ENCODE results near the gene ADARB2.

ADARB2 gene

GRCh38 chr10:1203704-1204103 is 533.6 kb downstream of the ADARB2 start:
- H3K9ac ChIP-seq (ENCODE audit: low read depth, low read length) = no peak overlapping the region
- no peaks in the 10 kb centered on the region for H3K36me3 ChIP-seq (ENCODE audit: control insufficient read depth, insufficient read depth, low read length)
- no peaks in the 10 kb centered on the region for H3K9me3 ChIP-seq (ENCODE audit: control insufficient read depth, insufficient read depth, low read length)
- peaks cover 3% of the 10 kb centered on the region for H3K4me1 ChIP-seq (ENCODE audit: control insufficient read depth, insufficient read depth, low read length)
- no peaks in the 10 kb centered on the region for H3K27me3 ChIP-seq (ENCODE audit: control insufficient read depth, insufficient read depth, low read length)
- no peak overlapping the region for H3K4me3 ChIP-seq (ENCODE audit: low read depth, low read length)

- H3K4me1 ChIP-seq (ENCODE audit: control insufficient read depth, insufficient read depth, low read length) = peaks cover 5% of the 10 kb centered on the region
- no peak overlapping the region for H3K4me3 ChIP-seq (ENCODE audit: low read depth, low read length)
- H3K9me3 ChIP-seq (ENCODE audit: control insufficient read depth, insufficient read depth, low read length) = no peaks in the 10 kb centered on the region
- no peaks in the 10 kb centered on the region for H3K27me3 ChIP-seq (ENCODE audit: control insufficient read depth, insufficient read depth, low read length)
- no peaks in the 10 kb centered on the region for H3K36me3 ChIP-seq (ENCODE audit: control insufficient read depth, insufficient read depth, low read length)
- no peak overlapping the region for H3K9ac ChIP-seq (ENCODE audit: low read depth, low read length)
These were observed 534.1 kb downstream of the ADARB2 start for GRCh38 chr10:1203216-1203615.

- Histone ChIP-seq H3K36me3 (ENCODE audit: control insufficient read depth, insufficient read depth, low read length) (no peaks in the 10 kb centered on the region), H3K4me1 (ENCODE audit: control insufficient read depth, insufficient read depth, low read length) (peaks cover 5% of the 10 kb centered on the region), H3K9ac (ENCODE audit: low read depth, low read length) (no peak overlapping the region), H3K4me3 (ENCODE audit: low read depth, low read length) (no peak overlapping the region), H3K9me3 (ENCODE audit: control insufficient read depth, insufficient read depth, low read length) (no peaks in the 10 kb centered on the region), H3K27me3 (ENCODE audit: control insufficient read depth, insufficient read depth, low read length) (no peaks in the 10 kb centered on the region)
These were observed 535.0 kb downstream of the ADARB2 start for GRCh38 chr10:1202343-1202742.

GRCh38 chr10:1200866-1201807 is 536.2 kb downstream of the ADARB2 start:
- H3K4me3 ChIP-seq (ENCODE audit: low read depth, low read length) = no peak overlapping the region
- H3K27me3 ChIP-seq (ENCODE audit: control insufficient read depth, insufficient read depth, low read length) = no peaks in the 10 kb centered on the region
- no peak overlapping the region for H3K9ac ChIP-seq (ENCODE audit: low read depth, low read length)
- no peaks in the 10 kb centered on the region for H3K36me3 ChIP-seq (ENCODE audit: control insufficient read depth, insufficient read depth, low read length)
- peaks cover 5% of the 10 kb centered on the region for H3K4me1 ChIP-seq (ENCODE audit: control insufficient read depth, insufficient read depth, low read length)
- H3K9me3 ChIP-seq (ENCODE audit: control insufficient read depth, insufficient read depth, low read length) = no peaks in the 10 kb centered on the region

GRCh38 chr10:1199897-1200721 is 537.2 kb downstream of the ADARB2 start:
- no peaks in the 10 kb centered on the region for H3K9me3 ChIP-seq (ENCODE audit: control insufficient read depth, insufficient read depth, low read length)
- no peak overlapping the region for H3K4me3 ChIP-seq (ENCODE audit: low read depth, low read length)
- no peaks in the 10 kb centered on the region for H3K27me3 ChIP-seq (ENCODE audit: control insufficient read depth, insufficient read depth, low read length)
- no peak overlapping the region for H3K9ac ChIP-seq (ENCODE audit: low read depth, low read length)
- H3K4me1 ChIP-seq (ENCODE audit: control insufficient read depth, insufficient read depth, low read length) = peaks cover 5% of the 10 kb centered on the region
- no peaks in the 10 kb centered on the region for H3K36me3 ChIP-seq (ENCODE audit: control insufficient read depth, insufficient read depth, low read length)

GRCh38 chr10:1199345-1199673 is 538.0 kb downstream of the ADARB2 start:
- no peaks in the 10 kb centered on the region for H3K27me3 ChIP-seq (ENCODE audit: control insufficient read depth, insufficient read depth, low read length)
- no peaks in the 10 kb centered on the region for H3K9me3 ChIP-seq (ENCODE audit: control insufficient read depth, insufficient read depth, low read length)
- H3K36me3 ChIP-seq (ENCODE audit: control insufficient read depth, insufficient read depth, low read length) = no peaks in the 10 kb centered on the region
- peaks cover 5% of the 10 kb centered on the region for H3K4me1 ChIP-seq (ENCODE audit: control insufficient read depth, insufficient read depth, low read length)
- no peak overlapping the region for H3K4me3 ChIP-seq (ENCODE audit: low read depth, low read length)
- no peak overlapping the region for H3K9ac ChIP-seq (ENCODE audit: low read depth, low read length)

- H3K36me3 ChIP-seq (ENCODE audit: control insufficient read depth, insufficient read depth, low read length) = no peaks in the 10 kb centered on the region
- no peaks in the 10 kb centered on the region for H3K9me3 ChIP-seq (ENCODE audit: control insufficient read depth, insufficient read depth, low read length)
- peaks cover 5% of the 10 kb centered on the region for H3K4me1 ChIP-seq (ENCODE audit: control insufficient read depth, insufficient read depth, low read length)
- H3K27me3 ChIP-seq (ENCODE audit: control insufficient read depth, insufficient read depth, low read length) = no peaks in the 10 kb centered on the region
- no peak overlapping the region for H3K9ac ChIP-seq (ENCODE audit: low read depth, low read length)
- H3K4me3 ChIP-seq (ENCODE audit: low read depth, low read length) = no peak overlapping the region
These were observed 538.6 kb downstream of the ADARB2 start for GRCh38 chr10:1198453-1199344.

- H3K9ac ChIP-seq (ENCODE audit: low read depth, low read length) = no peak overlapping the region
- peaks cover 5% of the 10 kb centered on the region for H3K4me1 ChIP-seq (ENCODE audit: control insufficient read depth, insufficient read depth, low read length)
- no peaks in the 10 kb centered on the region for H3K9me3 ChIP-seq (ENCODE audit: control insufficient read depth, insufficient read depth, low read length)
- no peak overlapping the region for H3K4me3 ChIP-seq (ENCODE audit: low read depth, low read length)
- H3K27me3 ChIP-seq (ENCODE audit: control insufficient read depth, insufficient read depth, low read length) = no peaks in the 10 kb centered on the region
- H3K36me3 ChIP-seq (ENCODE audit: control insufficient read depth, insufficient read depth, low read length) = no peaks in the 10 kb centered on the region
These were observed 539.9 kb downstream of the ADARB2 start for GRCh38 chr10:1197384-1197783.

GRCh38 chr10:1196656-1197055 is 540.7 kb downstream of the ADARB2 start:
- no peaks in the 10 kb centered on the region for H3K9me3 ChIP-seq (ENCODE audit: control insufficient read depth, insufficient read depth, low read length)
- no peak overlapping the region for H3K9ac ChIP-seq (ENCODE audit: low read depth, low read length)
- H3K36me3 ChIP-seq (ENCODE audit: control insufficient read depth, insufficient read depth, low read length) = no peaks in the 10 kb centered on the region
- no peaks in the 10 kb centered on the region for H3K27me3 ChIP-seq (ENCODE audit: control insufficient read depth, insufficient read depth, low read length)
- H3K4me3 ChIP-seq (ENCODE audit: low read depth, low read length) = no peak overlapping the region
- H3K4me1 ChIP-seq (ENCODE audit: control insufficient read depth, insufficient read depth, low read length) = peaks cover 5% of the 10 kb centered on the region

- Histone ChIP-seq H3K9me3 (ENCODE audit: control insufficient read depth, insufficient read depth, low read length) (no peaks in the 10 kb centered on the region), H3K4me1 (ENCODE audit: control insufficient read depth, insufficient read depth, low read length) (peaks cover 5% of the 10 kb centered on the region), H3K36me3 (ENCODE audit: control insufficient read depth, insufficient read depth, low read length) (no peaks in the 10 kb centered on the region), H3K9ac (ENCODE audit: low read depth, low read length) (no peak overlapping the region), H3K4me3 (ENCODE audit: low read depth, low read length) (no peak overlapping the region), H3K27me3 (ENCODE audit: control insufficient read depth, insufficient read depth, low read length) (no peaks in the 10 kb centered on the region)
These were observed 541.5 kb downstream of the ADARB2 start for GRCh38 chr10:1195828-1196227.

GRCh38 chr10:1194161-1194560 is 543.2 kb downstream of the ADARB2 start:
- H3K4me1 ChIP-seq (ENCODE audit: control insufficient read depth, insufficient read depth, low read length) = peaks cover 5% of the 10 kb centered on the region
- no peak overlapping the region for H3K4me3 ChIP-seq (ENCODE audit: low read depth, low read length)
- H3K27me3 ChIP-seq (ENCODE audit: control insufficient read depth, insufficient read depth, low read length) = no peaks in the 10 kb centered on the region
- H3K36me3 ChIP-seq (ENCODE audit: control insufficient read depth, insufficient read depth, low read length) = no peaks in the 10 kb centered on the region
- no peak overlapping the region for H3K9ac ChIP-seq (ENCODE audit: low read depth, low read length)
- no peaks in the 10 kb centered on the region for H3K9me3 ChIP-seq (ENCODE audit: control insufficient read depth, insufficient read depth, low read length)
